Stimulated activated CD4-positive, alpha-beta T cell treated with anti-CD3 and anti-CD28 coated beads, Interleukin-12 subunit alpha, Interleukin-12 subunit beta, amount 100 ng/mL, for 4 hours (primary cell): ENCODE measurements around the gene SUCNR1.
"Not testable (repeated sequence)": the region's sequence is repeated elsewhere in the genome, so short reads cannot be mapped to it uniquely, and the experiment has no call there.

Experiments
- DNase-seq: peaks from one replicate; pipeline ENCODE4 v3.0.0-alpha.2; 2020

SUCNR1 gene

GRCh38 chr3:151903501-151903991 lies 30.1 kb downstream of the SUCNR1 start:
- no peak for DNase-seq

GRCh38 chr3:151905647-151906046 lies 32.2 kb downstream of the SUCNR1 start:
- DNase-seq: no peak

- DNase-seq: no peak
Measured at GRCh38 chr3:151906751-151907150, 33.3 kb downstream of the SUCNR1 start.

GRCh38 chr3:151908399-151908798 lies 35.0 kb downstream of the SUCNR1 start:
- DNase-seq: no peak

GRCh38 chr3:151909681-151910405 lies 36.4 kb downstream of the SUCNR1 start:
- DNase-seq: no peak

GRCh38 chr3:151911462-151911861 lies 38.0 kb downstream of the SUCNR1 start:
- DNase-seq: no peak

GRCh38 chr3:151912028-151912427 lies 38.6 kb downstream of the SUCNR1 start:
- no peak for DNase-seq

GRCh38 chr3:151916781-151917180 lies 43.3 kb downstream of the SUCNR1 start:
- no peak for DNase-seq

- no peak for DNase-seq
Measured at GRCh38 chr3:151918253-151919029, 45.0 kb downstream of the SUCNR1 start.

GRCh38 chr3:151919030-151919328 lies 45.5 kb downstream of the SUCNR1 start:
- no peak for DNase-seq

- no peak for DNase-seq
Measured at GRCh38 chr3:151919446-151919845, 46.0 kb downstream of the SUCNR1 start.

- no peak for DNase-seq
Measured at GRCh38 chr3:151923901-151924300, 50.5 kb downstream of the SUCNR1 start.

GRCh38 chr3:151924753-151925152 lies 51.3 kb downstream of the SUCNR1 start:
- no peak for DNase-seq

GRCh38 chr3:151925419-151925818 lies 52.0 kb downstream of the SUCNR1 start:
- DNase-seq: no peak

GRCh38 chr3:151925876-151926275 lies 52.4 kb downstream of the SUCNR1 start:
- DNase-seq: no peak

GRCh38 chr3:151926956-151927355 lies 53.5 kb downstream of the SUCNR1 start:
- no peak for DNase-seq

GRCh38 chr3:151927915-151928525 lies 54.6 kb downstream of the SUCNR1 start:
- not testable (repeated sequence) for DNase-seq

- DNase-seq: no peak
Measured at GRCh38 chr3:151931171-151931570, 57.7 kb downstream of the SUCNR1 start.

- DNase-seq: no peak
Measured at GRCh38 chr3:151933234-151933853, 59.9 kb downstream of the SUCNR1 start.
